Activated naive CD8-positive, alpha-beta T cell treated with anti-CD3 and anti-CD28 coated beads for 36 hours (primary cell): ENCODE measurements around the gene SGCA. TPM values are rescaled to one million over a fixed set of nuclear protein-coding genes. Genes with fewer than 3 reads are reported as not detected.

Experiments used
- DNase-seq: peaks from one replicate; pipeline ENCODE4 v3.0.0; 2021
- H3K27ac Mint-ChIP-seq: one replicate; pipeline ENCODE4 v1.8.0; 2022; ENCODE audit warnings: mild to moderate bottlenecking, moderate library complexity, mixed read lengths
- H3K27me3 Mint-ChIP-seq: one replicate; pipeline ENCODE4 v1.8.0; 2022; ENCODE audit warnings: mild to moderate bottlenecking, mixed read lengths
- H3K36me3 Mint-ChIP-seq: one replicate; pipeline ENCODE4 v1.8.0; 2021; ENCODE audit warnings: mild to moderate bottlenecking, mixed read lengths
- H3K4me1 Mint-ChIP-seq: one replicate; pipeline ENCODE4 v1.8.0; 2021; ENCODE audit warnings: mixed read lengths
- H3K4me3 Mint-ChIP-seq: one replicate; pipeline ENCODE4 v1.8.0; 2022; ENCODE audit warnings: mild to moderate bottlenecking, moderate library complexity, mixed read lengths
- H3K9me3 Mint-ChIP-seq: one replicate; pipeline ENCODE4 v1.8.0; 2022; ENCODE audit warnings: mixed read lengths
- total RNA-seq, 2 experiments: library from RNA; stranded (reverse); gene quantifications; one replicate each; pipeline ENCODE4 v1.2.3, GENCODE V29; 2021

SGCA gene
- total RNA-seq, 2 experiments from 2014 or later: 0.38 TPM; not detected in 1

DNA sequence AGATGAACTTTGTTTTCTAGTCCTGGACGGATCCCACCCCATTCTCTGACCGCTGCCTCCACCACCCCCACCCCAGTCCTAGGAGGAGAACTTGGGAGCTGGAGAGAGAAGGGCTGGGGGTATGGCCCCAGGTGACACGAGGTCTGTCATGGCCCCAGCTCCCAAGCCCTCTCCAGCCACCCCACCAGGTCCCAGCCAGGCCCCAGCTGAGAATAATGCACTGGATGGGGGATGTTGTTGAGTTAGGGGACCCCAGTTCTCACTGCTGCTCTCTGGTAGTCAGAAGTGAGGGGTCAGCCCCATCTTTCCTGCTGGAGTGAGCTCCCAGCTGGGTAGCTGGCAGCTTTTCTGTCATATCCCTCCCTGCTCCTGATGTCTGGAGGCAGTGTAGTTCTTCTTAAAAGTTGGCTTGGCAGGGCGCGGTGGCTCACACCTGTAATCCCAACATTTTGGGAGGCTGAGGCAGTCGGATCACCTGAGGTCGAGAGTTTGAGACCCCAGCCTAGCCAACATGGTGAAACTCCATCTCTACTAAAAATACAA is 40.2 kb downstream of the SGCA start:
- Mint-ChIP-seq H3K9me3 (no peaks in the 10 kb centered on the region), H3K27ac (no peak overlapping the region), H3K27me3 (peaks cover 77% of the 10 kb centered on the region), H3K36me3 (no peaks in the 10 kb centered on the region), H3K4me3 (no peak overlapping the region), H3K4me1 (peaks cover 6% of the 10 kb centered on the region)
- DNase-seq: no peak

DNA sequence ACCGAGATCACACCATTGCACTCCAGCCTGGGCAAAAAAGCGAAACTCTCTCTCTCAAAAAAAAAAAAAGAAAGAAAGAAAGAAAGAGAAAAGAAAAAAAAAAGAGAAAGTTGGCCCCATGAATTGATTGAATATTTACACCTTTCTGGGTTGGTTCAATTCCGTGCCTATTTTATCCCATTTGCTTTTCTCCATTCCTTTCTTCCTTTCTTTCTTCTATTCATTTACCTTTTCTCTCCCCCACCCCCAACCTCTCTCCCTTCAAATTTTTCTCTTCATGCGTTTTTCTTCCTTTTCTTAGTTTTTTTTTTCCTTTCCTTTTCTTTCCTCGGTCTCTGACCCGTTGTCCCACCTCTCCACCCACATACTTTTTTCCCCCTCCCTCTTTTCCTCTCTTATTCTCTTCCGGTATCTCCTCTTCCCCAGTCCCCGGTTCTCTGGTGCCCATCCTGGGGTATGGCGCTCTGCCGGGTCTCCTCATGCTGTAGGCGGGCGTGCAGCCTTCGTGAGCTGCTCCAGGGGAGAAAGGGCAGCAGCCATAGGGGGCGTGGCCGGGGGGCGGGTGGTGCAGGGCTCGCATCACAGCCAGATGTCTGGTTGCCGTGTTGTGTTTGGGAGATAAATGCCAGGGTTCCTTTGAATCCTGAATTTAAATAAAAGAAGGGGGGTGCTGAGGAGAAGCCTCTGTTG is 40.9 kb downstream of the SGCA start:
- Mint-ChIP-seq H3K27me3 (peaks cover 74% of the 10 kb centered on the region), H3K27ac (no peak overlapping the region), H3K9me3 (no peaks in the 10 kb centered on the region), H3K4me1 (peaks cover 3% of the 10 kb centered on the region), H3K36me3 (no peaks in the 10 kb centered on the region), H3K4me3 (no peak overlapping the region)
- DNase-seq: peak; percentile 42

DNA sequence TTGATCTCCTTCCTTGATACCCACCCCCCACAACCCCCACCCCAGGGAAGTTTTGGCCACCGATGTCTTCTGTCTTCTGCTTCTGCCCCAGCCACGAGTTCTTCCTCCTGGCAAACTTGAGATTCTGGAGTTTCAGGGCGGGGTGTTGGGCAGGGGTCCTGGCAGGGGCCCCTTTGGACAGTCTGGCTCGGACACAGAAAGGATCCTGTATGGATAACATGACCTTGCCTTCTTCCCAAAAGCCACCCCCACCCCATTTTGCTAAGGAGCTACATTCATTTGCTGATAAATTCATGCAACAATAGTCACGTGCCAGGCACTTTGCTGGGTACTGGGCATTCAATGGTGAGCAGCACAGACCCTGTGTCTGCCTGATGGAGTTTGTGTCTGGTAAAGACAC is 41.5 kb downstream of the SGCA start:
- H3K9me3 Mint-ChIP-seq: no peaks in the 10 kb centered on the region
- no peak overlapping the region for H3K27ac Mint-ChIP-seq
- peaks cover 70% of the 10 kb centered on the region for H3K27me3 Mint-ChIP-seq
- peaks cover 4% of the 10 kb centered on the region for H3K4me1 Mint-ChIP-seq
- H3K4me3 Mint-ChIP-seq: no peak overlapping the region
- no peak for DNase-seq
- H3K36me3 Mint-ChIP-seq: no peaks in the 10 kb centered on the region

DNA sequence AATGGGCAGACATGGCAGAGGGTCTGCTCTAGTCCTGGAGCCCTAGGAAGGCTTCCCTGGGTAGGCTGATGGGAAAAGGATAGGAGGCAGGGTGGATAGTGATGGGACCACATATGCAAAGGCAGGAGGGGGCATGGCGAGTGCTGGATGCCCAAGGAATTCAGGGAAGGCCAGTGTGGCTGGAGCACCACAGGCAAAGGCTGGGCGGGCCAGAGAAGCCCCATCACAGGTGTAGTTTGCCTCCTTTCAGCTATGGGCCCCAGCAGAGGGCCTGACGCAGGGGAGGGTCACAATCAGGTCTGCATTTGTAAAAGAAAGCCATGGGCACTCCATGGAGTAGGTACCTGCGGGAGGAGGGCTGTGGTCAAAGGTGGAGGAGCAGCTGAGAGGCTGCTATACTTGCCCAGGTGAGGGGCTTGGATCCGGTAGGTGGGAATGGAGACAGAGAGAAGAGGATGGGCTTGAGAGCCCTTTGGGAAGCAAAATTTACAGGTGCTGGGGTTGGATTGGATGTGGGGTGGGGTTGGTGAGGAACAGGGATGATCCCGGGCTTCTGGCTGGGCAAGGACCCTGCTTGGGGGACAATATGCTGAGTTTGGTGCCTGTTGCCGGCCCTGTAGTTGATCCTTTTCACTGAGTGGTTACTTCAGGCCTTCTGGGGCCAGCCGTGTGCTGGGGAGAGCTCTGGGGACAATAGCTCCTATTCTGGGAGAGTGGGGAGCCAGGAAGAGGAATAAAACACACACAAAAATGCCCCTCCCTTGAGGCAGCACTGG is 42.2 kb downstream of the SGCA start:
- no peak for DNase-seq
- peaks cover 63% of the 10 kb centered on the region for H3K27me3 Mint-ChIP-seq
- no peaks in the 10 kb centered on the region for H3K36me3 Mint-ChIP-seq
- peaks cover 10% of the 10 kb centered on the region for H3K4me1 Mint-ChIP-seq
- no peak overlapping the region for H3K27ac Mint-ChIP-seq
- H3K9me3 Mint-ChIP-seq: no peaks in the 10 kb centered on the region
- H3K4me3 Mint-ChIP-seq: no peak overlapping the region

DNA sequence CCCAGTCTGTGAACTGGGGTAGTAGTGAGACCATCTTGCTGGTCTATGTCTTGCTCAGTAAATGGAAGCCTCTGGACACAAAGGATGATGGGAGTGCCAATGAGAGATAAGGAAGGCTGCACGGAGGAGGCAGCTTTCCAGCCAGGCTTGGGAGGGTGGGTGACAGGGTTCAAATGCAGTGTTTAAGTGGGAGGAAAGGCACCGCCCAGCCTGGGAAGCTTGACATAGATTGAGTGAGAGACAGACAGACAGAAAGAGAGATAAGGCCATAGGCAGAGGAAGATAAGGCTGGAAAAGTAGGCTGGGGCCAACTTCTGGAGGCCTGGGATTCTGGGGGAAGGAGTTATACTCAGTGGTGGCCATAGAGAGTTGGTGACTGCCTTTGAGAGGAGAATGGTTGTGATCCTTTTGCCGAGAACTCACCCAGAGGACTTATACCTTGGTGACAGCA is 42.8 kb downstream of the SGCA start:
- no peaks in the 10 kb centered on the region for H3K9me3 Mint-ChIP-seq
- DNase-seq: no peak
- no peak overlapping the region for H3K27ac Mint-ChIP-seq
- H3K36me3 Mint-ChIP-seq: no peaks in the 10 kb centered on the region
- peaks cover 15% of the 10 kb centered on the region for H3K4me1 Mint-ChIP-seq
- H3K4me3 Mint-ChIP-seq: no peak overlapping the region
- peaks cover 61% of the 10 kb centered on the region for H3K27me3 Mint-ChIP-seq

DNA sequence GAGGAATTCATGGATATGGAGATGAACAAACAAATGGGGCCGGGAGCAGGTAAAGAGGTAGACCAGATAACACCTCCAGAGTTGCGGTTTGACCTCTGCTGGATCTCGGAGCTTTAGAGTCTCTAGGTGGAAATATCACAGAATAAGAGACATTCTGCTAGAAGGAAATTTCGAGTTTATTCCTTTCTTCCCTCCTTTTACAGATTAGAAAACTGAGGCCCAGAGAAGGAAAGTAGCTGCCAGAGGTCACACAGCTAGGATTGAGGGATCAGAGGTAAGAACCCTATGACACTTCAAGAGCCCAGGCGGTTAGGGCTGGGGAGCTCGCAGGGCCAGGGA is 43.3 kb downstream of the SGCA start:
- no peak overlapping the region for H3K27ac Mint-ChIP-seq
- H3K4me1 Mint-ChIP-seq: peaks cover 15% of the 10 kb centered on the region
- no peaks in the 10 kb centered on the region for H3K9me3 Mint-ChIP-seq
- H3K27me3 Mint-ChIP-seq: peaks cover 57% of the 10 kb centered on the region
- DNase-seq: no peak
- no peak overlapping the region for H3K4me3 Mint-ChIP-seq
- H3K36me3 Mint-ChIP-seq: no peaks in the 10 kb centered on the region

DNA sequence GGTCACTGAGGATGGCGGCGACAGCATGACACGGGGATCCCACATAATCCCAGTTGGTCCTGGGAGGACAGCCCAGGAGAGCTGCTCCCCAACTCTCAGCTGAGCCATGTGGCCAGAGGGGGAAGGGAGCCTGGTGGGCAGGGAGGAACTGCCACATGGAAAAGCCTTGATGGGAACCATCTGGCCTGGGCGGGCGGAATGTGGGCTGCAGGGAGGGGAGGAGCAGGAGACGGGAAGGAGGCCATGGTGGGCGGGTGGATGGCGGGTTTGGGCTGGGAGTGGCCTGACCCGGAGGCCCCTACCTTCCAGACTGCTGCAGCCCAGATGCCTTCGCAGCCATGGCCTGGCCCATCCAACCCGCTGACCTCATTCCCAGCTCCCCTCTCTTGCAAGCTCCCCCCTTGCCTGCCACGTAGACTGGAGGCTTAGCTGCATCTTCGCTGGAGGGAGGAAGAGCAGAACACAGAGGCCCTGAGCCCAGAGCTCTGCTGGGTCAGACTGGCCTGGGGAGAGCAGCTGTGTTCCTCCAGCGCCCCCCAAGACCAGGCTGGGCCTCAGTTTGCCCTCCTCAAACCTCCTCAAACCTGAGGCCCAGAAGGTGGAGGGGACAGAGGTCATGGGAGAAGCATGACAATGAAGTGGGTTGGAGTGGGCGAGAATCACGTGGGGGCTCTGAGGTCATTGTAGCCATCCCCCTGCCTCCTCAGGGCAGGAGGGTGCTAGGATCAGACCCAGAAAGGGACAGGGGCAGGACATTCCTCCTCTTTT is 43.9 kb downstream of the SGCA start:
- no peaks in the 10 kb centered on the region for H3K9me3 Mint-ChIP-seq
- H3K27me3 Mint-ChIP-seq: peaks cover 51% of the 10 kb centered on the region
- peaks cover 15% of the 10 kb centered on the region for H3K4me1 Mint-ChIP-seq
- DNase-seq: no peak
- H3K4me3 Mint-ChIP-seq: no peak overlapping the region
- H3K27ac Mint-ChIP-seq: no peak overlapping the region
- no peaks in the 10 kb centered on the region for H3K36me3 Mint-ChIP-seq

DNA sequence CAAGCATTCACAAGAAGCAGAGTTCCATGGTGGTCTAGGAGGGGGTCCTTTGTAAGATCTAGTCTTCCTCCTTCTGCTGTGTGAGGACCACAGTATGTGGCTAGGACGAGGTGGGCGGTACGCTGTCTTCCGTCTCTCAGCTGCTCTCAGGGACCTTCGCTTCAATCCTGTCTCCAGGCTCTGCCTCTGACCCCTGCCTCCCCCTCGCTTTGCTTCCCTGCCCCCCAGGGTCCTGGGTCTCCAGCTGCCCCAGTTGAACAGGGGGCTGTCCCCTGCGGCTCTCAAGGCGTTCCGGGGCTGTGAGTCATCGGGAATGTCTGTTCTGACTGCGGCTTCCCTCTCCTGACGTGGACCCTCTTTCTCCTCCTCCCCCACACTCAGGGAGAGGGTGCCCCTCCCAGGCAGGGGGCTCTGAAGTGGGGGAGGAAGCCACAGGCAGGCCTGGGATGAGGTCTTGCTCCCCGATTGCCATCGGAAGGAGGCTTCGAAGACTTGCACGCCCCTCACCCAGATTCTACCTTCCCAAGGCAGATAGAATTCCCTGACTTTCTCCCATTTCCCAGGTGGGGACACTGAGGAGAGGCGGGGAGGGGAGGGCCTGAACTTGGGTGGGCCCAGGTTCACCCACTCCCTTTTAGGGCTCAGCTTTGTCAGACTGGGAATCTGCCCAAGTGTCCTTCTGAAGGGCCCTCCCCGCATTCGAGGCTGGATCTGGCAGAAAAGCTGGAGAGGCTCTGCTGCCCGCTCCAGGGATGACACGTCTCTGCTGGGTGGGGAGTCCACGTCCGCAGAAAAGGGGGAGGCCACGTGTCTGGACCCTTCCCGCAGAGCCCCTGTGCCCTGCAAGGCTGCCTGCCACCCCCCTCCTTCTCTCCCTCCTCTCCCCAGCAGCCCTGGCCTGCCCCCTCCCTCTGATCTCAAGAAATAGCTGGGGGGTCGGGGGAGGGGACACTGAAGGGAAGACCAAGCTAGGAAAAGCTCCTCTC is 44.7 kb downstream of the SGCA start:
- H3K27me3 Mint-ChIP-seq: peaks cover 42% of the 10 kb centered on the region
- H3K4me1 Mint-ChIP-seq: peaks cover 15% of the 10 kb centered on the region
- H3K36me3 Mint-ChIP-seq: no peaks in the 10 kb centered on the region
- H3K9me3 Mint-ChIP-seq: no peaks in the 10 kb centered on the region
- no peak overlapping the region for H3K27ac Mint-ChIP-seq
- H3K4me3 Mint-ChIP-seq: no peak overlapping the region
- DNase-seq: no peak

DNA sequence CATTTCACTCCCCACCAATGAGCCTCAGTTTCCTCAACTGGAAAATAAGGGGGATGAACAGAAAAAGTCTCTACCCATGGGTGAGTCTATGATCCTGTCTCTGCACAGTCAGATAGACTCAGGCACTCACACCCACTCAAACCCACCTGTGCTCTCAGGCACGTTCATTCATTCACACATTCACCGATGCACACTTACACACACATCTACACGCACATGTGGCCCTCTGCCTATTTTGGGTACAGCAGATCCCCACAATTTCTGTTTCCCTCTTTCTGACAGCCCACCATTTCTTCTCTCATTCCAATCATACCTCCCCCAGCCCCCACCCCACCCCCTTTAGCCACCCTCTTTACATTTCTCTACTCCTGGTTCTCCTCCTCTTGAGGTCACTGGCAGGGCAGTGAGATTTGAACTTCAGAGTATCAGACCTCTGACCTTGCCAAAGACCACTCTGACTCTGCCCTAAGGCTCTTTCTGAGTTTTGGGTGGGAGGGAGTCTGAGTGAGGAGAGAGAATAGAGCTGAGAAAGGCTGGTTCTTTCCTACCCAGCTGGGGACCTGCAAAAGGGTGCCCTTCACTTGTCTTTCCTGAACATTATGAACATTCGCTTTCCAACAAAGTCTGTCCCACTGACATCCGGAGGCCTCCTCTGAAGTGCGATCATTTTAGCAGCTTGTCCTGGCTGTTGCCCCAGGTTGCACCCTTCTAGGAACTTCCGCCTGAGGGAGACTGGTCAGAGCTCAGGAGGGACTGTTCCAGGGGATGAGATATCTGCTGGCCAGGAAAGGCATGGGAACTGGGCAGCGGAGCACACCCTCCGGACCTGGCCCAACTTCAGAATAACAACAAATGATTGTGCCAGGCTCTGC is 45.7 kb downstream of the SGCA start:
- Mint-ChIP-seq H3K4me3 (no peak overlapping the region), H3K27me3 (peaks cover 33% of the 10 kb centered on the region), H3K9me3 (no peaks in the 10 kb centered on the region), H3K27ac (no peak overlapping the region), H3K4me1 (peaks cover 15% of the 10 kb centered on the region), H3K36me3 (no peaks in the 10 kb centered on the region)
- DNase-seq: no peak

DNA sequence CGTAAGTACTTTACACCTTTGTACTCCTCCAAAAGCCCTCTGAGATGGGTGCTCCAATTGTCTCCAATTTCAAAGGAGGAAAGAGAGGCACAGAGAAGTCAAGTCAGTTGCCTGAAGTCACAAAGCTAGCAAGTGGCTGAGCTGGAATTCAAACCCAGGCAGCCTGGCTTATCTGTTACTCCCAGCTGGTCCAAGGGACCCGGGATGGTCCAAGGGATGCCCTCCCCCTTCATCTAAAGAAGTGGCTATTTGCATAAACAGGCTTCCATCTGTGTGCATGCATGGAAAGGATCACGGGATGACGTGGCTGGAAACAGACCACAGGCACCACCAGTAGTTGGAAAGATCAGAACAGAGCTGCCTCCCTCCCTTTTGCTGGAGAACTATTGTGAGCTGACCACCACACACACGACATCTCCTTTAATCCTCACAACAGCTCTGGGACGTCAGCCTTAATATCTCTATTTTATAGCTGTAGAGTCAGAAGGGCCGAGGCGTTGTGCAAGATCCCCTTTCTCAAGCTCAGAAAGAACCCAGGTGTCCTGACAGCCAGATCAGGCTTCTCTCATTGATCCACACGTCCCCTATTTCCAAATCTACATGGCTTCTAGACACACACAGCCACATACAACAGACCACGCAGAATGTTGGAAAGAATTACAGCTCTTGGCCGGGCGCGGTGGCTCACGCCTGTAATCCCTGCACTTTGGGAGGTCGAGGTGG is 46.5 kb downstream of the SGCA start:
- Mint-ChIP-seq H3K27me3 (peaks cover 25% of the 10 kb centered on the region), H3K9me3 (no peaks in the 10 kb centered on the region), H3K27ac (no peak overlapping the region), H3K36me3 (no peaks in the 10 kb centered on the region), H3K4me3 (no peak overlapping the region), H3K4me1 (peaks cover 12% of the 10 kb centered on the region)
- no peak for DNase-seq

DNA sequence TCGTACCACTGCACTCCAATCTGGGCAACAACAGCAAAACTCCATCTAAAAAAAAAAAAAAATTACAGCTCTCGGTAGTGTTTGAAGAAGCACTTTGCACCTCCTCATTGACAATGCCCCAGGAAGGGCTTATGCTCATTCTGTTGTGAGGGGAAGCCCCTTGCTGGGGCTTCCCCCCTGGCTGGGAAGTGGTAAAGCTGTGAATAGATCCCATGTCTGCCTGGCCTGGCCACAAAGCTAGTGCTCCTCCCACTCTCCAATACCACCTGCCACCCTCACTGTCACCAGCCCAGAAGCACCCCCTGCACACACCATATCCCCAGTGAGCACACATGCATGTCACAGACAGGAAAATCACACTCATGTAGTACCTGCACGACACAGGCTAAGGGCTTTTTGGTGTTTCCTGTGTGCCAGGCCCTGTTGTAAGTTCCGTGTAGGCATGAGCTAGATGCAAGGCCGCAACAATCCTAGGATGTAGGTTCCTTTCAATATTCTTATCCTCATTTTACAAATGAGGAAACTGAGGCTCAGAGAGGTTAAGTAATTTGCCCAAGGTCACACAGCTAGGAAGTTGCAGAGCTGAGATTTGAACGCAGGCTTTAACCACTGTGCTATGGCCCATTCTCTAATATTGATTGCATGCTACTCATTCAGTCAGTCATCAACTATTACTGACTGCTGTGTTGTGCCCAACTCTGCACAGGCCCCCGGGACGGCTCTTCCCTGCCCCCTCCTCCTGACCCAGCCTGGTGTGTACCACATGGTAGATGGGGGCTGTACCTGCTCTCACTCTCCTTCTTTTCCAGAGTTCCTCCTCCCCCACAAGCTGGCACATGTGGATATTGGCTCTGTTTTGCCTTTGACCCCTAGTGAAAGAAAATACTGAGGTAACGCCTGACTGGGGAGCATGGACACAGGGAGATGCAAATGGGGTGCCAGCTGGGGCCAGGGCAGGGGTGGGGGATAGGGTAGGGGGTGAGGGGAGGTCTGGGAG is 47.5 kb downstream of the SGCA start:
- H3K27me3 Mint-ChIP-seq: peaks cover 17% of the 10 kb centered on the region
- DNase-seq: peak; percentile 69
- no peak overlapping the region for H3K27ac Mint-ChIP-seq
- no peaks in the 10 kb centered on the region for H3K9me3 Mint-ChIP-seq
- H3K36me3 Mint-ChIP-seq: no peaks in the 10 kb centered on the region
- H3K4me1 Mint-ChIP-seq: peaks cover 12% of the 10 kb centered on the region
- no peak overlapping the region for H3K4me3 Mint-ChIP-seq
